WTC11 (cell line): ENCODE data around the gene MOB3B. TPM values are rescaled to one million over a fixed set of nuclear protein-coding genes. Genes with fewer than 3 reads are reported as not detected.

Source experiments
- ATAC-seq: fragments of 200-7000 bp; cut with Tn5 transposase; 2 replicates; pipeline ENCODE4 v1.10.0; 2021; ENCODE audit warnings: mild to moderate bottlenecking, moderate library complexity
- CTCF ChIA-PET: fragments of 300-600 bp; sonication (Branson Sonifier 250); formaldehyde crosslinking; loops from one replicate; lab custom pipeline; 2021; ENCODE audit warnings: antibody characterized with exemption; lab: Charles Lee
- POLR2A ChIA-PET: fragments of 350-600 bp; sonication (Branson Sonifier 250); formaldehyde crosslinking; loops from one replicate; lab custom pipeline; 2021; ENCODE audit warnings: antibody characterized with exemption; lab: Charles Lee
- DNase-seq: peaks from one replicate; pipeline ENCODE4 v3.0.0; 2021; ENCODE audit warnings: low spot score
- H3K27ac Mint-ChIP-seq: 2 replicates; pipeline ENCODE4 v1.8.0; 2021; ENCODE audit warnings: mixed read lengths
- H3K27me3 Mint-ChIP-seq: 2 replicates; pipeline ENCODE4 v1.8.0; 2021; ENCODE audit warnings: low read depth, mild to moderate bottlenecking, moderate library complexity, mixed read lengths
- H3K36me3 Mint-ChIP-seq: 2 replicates; pipeline ENCODE4 v1.8.0; 2021; ENCODE audit warnings: mixed read lengths
- H3K4me1 Mint-ChIP-seq: 2 replicates; pipeline ENCODE4 v1.8.0; 2022; ENCODE audit warnings: mixed read lengths
- H3K4me3 Mint-ChIP-seq: 2 replicates; pipeline ENCODE4 v1.8.0; 2021; ENCODE audit warnings: mild to moderate bottlenecking, moderate library complexity, mixed read lengths
- H3K9me3 Mint-ChIP-seq: 2 replicates; pipeline ENCODE4 v1.8.0; 2021; ENCODE audit warnings: mixed read lengths
- EMX1 ChIP-seq: fragments of 250-450 bp; sonication (Bioruptor Pico); IDR thresholded peaks from 2 replicates; pipeline ENCODE4 v1.8.0; 2021; ENCODE audit warnings: mild to moderate bottlenecking
- ESRRA ChIP-seq: sonication (generic); formaldehyde crosslinking; IDR thresholded peaks from 2 replicates; pipeline ENCODE4 v1.8.1; 2022; ENCODE audit warnings: mild to moderate bottlenecking, missing genetic modification reagents, borderline replicate concordance
- NR2C2 ChIP-seq: sonication (generic); formaldehyde crosslinking; IDR thresholded peaks from 2 replicates; pipeline ENCODE4 v1.8.0; 2022; ENCODE audit warnings: mild to moderate bottlenecking, missing genetic modification reagents
- ZNF416 ChIP-seq: fragments of 250-450 bp; sonication (Bioruptor Pico); IDR thresholded peaks from 2 replicates; pipeline ENCODE4 v1.9.0; 2021; ENCODE audit warnings: mild to moderate bottlenecking, inconsistent platforms
- total RNA-seq: library from RNA; stranded (reverse); gene quantifications from 3 replicates; pipeline ENCODE4 v1.2.3, GENCODE V29; 2021
- TF ChIP-seq, protein P1 (sequence below): sonication (generic); formaldehyde crosslinking; IDR thresholded peaks from 2 replicates; pipeline ENCODE4 v1.8.0; 2022; ENCODE audit warnings: mild to moderate bottlenecking, missing genetic modification reagents
- TF ChIP-seq, protein P2 (sequence below): fragments of 200-600 bp; IDR thresholded peaks from 2 replicates; pipeline ENCODE4 v1.8.0; 2022; ENCODE audit warnings: antibody characterized with exemption

Gene MOB3B
- total RNA-seq, 1 experiment from 2014 or later = 25.1 TPM

DNA sequence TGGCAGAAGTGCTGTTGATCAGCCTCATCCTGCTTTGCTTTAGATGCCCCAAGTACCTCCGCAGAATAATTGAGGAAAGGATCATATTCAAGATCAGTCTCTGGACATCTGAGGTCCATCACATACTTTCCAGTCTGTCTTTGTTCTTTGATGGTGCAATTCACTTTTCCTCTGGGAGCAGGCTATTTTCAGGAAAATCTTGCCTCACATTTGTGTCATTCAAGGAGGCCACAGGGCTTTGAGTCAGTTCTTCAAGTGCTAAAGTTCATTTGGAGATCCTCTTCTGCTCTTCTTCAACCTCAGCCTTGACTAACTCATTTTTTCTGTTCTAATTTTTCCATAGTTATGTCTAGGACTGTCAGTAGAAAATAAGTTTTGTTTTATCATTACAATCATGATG is 251.2 kb downstream of the MOB3B start:
- H3K9me3 Mint-ChIP-seq = no peaks in the 10 kb centered on the region
- no peak for ATAC-seq
- TF ChIP-seq EMX1 (CRISPR knock-in tag) (no peak), NR2C2 (no peak)
- TF ChIP-seq, protein P1, sequence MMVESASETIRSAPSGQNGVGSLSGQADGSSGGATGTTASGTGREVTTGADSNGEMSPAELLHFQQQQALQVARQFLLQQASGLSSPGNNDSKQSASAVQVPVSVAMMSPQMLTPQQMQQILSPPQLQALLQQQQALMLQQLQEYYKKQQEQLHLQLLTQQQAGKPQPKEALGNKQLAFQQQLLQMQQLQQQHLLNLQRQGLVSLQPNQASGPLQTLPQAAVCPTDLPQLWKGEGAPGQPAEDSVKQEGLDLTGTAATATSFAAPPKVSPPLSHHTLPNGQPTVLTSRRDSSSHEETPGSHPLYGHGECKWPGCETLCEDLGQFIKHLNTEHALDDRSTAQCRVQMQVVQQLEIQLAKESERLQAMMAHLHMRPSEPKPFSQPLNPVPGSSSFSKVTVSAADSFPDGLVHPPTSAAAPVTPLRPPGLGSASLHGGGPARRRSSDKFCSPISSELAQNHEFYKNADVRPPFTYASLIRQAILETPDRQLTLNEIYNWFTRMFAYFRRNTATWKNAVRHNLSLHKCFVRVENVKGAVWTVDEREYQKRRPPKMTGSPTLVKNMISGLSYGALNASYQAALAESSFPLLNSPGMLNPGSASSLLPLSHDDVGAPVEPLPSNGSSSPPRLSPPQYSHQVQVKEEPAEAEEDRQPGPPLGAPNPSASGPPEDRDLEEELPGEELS = no peak
- POLR2A ChIA-PET = no interaction called here
- H3K4me3 Mint-ChIP-seq = no peak overlapping the region
- peaks cover 18% of the 10 kb centered on the region for H3K4me1 Mint-ChIP-seq
- H3K27ac Mint-ChIP-seq = no peak overlapping the region
- no peak for DNase-seq
- CTCF ChIA-PET = no interaction called here
- H3K36me3 Mint-ChIP-seq = no peaks in the 10 kb centered on the region
- H3K27me3 Mint-ChIP-seq = no peaks in the 10 kb centered on the region

DNA sequence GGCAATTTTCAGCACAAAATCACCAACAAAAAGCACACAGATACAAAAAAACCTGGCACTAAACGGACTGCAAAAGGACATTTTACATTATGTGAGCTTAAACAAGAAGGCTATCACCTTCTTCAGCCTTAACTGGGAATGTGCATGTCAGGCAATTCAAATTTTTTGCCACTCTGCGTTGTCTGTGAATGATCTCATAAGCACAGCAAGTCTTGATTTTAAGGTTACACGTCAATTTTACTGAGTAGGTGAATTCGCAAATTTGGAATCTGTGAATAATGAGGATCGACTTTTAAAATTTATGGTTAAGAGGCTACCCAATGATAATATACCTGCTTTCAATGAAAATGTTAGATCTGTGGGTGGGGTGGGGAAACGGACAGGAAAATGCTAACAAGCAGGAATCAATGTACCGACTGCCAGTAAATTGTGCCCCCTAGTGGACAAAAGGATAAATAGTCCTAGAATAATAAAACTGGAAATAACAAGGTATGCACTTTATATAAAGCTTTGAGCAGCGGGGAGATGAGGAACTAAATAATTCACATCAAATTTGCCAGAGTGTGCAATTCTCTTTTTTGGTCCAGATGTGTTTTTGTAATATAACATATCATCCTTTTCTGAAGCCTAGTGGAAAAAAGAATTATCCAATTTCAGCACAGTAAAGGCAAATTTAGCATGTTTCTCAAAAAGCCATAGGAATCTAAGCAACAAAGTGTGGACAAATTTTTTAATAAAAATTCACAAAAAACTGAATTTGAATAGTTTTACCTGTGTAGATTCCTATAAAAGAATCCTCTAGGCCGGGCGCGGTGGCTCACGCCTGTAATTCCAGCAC is 253.2 kb downstream of the MOB3B start:
- Mint-ChIP-seq H3K27me3 (no peaks in the 10 kb centered on the region), H3K27ac (no peak overlapping the region), H3K4me1 (peaks cover 18% of the 10 kb centered on the region), H3K36me3 (no peaks in the 10 kb centered on the region), H3K9me3 (no peaks in the 10 kb centered on the region), H3K4me3 (no peak overlapping the region)
- ATAC-seq (peak; percentile 56), DNase-seq (no peak)
- TF ChIP-seq, protein P2, sequence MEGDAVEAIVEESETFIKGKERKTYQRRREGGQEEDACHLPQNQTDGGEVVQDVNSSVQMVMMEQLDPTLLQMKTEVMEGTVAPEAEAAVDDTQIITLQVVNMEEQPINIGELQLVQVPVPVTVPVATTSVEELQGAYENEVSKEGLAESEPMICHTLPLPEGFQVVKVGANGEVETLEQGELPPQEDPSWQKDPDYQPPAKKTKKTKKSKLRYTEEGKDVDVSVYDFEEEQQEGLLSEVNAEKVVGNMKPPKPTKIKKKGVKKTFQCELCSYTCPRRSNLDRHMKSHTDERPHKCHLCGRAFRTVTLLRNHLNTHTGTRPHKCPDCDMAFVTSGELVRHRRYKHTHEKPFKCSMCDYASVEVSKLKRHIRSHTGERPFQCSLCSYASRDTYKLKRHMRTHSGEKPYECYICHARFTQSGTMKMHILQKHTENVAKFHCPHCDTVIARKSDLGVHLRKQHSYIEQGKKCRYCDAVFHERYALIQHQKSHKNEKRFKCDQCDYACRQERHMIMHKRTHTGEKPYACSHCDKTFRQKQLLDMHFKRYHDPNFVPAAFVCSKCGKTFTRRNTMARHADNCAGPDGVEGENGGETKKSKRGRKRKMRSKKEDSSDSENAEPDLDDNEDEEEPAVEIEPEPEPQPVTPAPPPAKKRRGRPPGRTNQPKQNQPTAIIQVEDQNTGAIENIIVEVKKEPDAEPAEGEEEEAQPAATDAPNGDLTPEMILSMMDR = peak; percentile 70
- TF ChIP-seq ZNF416 (CRISPR knock-in tag) (no peak), ESRRA (CRISPR knock-in tag) (no peak)
- ChIA-PET POLR2A (no interaction called here), CTCF (interaction anchor here (0.6 to 1.9 kb wide), 9 partner anchors 9 to 331 kb away, joined by 3 to 6 read pairs (median 4); no protein-coding TSS in a partner anchor)

Other genes starting within 250 kb of the MOB3B start
- gene EQTN, start 232.7 kb downstream of the MOB3B start, total RNA-seq = 0.66 to 1.4 TPM (median 0.81 TPM) in 3 replicates
- not detected in 3 replicates for gene IFNK, start 5.5 kb downstream of the MOB3B start, total RNA-seq
- gene C9orf72, start 43.7 kb upstream of the MOB3B start, total RNA-seq = 21.5 to 23.1 TPM (median 21.5 TPM) in 3 replicates